22Rv1 (cell line): ENCODE data around the gene LSM2.

Experiments
- ZFX ChIP-seq: fragments of 450-650 bp; IDR thresholded peaks from 2 replicates; pipeline ENCODE4 v1.6.1; 2017; ENCODE audit warnings: antibody characterized with exemption, borderline replicate concordance
- TF ChIP-seq, protein P1 (sequence below): fragments of 450-650 bp; IDR thresholded peaks from 2 replicates; pipeline ENCODE4 v1.5.1; 2017; ENCODE audit warnings: mild to moderate bottlenecking

DNA sequence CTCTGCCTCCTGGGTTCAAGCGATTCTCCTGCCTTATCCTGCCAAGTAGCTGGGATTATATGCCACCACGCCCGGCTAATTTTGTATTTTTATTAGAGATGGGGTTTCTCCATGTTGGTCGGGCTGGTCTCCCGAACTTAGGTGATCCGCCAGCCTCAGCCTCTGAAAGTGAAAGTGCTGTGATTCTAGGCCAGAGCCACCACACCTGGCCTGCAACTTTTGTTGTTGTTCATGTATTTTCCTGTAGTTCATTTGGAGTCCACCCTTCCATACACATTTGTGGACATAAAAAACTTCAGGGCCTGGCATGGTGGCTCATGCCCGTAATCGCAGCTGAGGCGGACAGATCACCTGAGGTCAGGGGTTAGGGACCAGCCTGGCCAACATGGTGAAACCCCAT, 35.3 kb upstream of the LSM2 start:
- TF ChIP-seq, protein P1, sequence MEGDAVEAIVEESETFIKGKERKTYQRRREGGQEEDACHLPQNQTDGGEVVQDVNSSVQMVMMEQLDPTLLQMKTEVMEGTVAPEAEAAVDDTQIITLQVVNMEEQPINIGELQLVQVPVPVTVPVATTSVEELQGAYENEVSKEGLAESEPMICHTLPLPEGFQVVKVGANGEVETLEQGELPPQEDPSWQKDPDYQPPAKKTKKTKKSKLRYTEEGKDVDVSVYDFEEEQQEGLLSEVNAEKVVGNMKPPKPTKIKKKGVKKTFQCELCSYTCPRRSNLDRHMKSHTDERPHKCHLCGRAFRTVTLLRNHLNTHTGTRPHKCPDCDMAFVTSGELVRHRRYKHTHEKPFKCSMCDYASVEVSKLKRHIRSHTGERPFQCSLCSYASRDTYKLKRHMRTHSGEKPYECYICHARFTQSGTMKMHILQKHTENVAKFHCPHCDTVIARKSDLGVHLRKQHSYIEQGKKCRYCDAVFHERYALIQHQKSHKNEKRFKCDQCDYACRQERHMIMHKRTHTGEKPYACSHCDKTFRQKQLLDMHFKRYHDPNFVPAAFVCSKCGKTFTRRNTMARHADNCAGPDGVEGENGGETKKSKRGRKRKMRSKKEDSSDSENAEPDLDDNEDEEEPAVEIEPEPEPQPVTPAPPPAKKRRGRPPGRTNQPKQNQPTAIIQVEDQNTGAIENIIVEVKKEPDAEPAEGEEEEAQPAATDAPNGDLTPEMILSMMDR: no peak
- TF ChIP-seq ZFX: no peak
